Esophagus muscularis mucosa (tissue), 3 donors: ENCODE data around the gene DVL1.

Experiments
- CTCF ChIP-seq, 3 experiments: fragments of 200-600 bp in 2 of 3; fragments of 450-650 bp in 1 of 3; sonication (generic) in 2 of 3; IDR thresholded peaks; one replicate each; pipeline ENCODE4 v1.5.1; 2017 to 2019; ENCODE audit warnings: antibody characterized with exemption in 3 of 3, mild to moderate bottlenecking in 2 of 3, moderate library complexity in 1 of 3
- EP300 ChIP-seq: sonication (generic); formaldehyde crosslinking; IDR thresholded peaks from one replicate; pipeline ENCODE4 v1.6.1; 2017; ENCODE audit warnings: antibody characterized with exemption

- TF ChIP-seq CTCF (IDR thresholded peaks at IDR 0.05) = no peak
- no peak for TF ChIP-seq EP300
Measured at GRCh38 chr1:1377540-1378205, 28.5 kb upstream of the DVL1 start.
